ENCODE measurements around the gene PLA2G12B.
"Not testable (repeated sequence)": the region's sequence is repeated elsewhere in the genome, so short reads cannot be mapped to it uniquely, and the experiment has no call there.

The PLA2G12B gene, protein sequence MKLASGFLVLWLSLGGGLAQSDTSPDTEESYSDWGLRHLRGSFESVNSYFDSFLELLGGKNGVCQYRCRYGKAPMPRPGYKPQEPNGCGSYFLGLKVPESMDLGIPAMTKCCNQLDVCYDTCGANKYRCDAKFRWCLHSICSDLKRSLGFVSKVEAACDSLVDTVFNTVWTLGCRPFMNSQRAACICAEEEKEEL

DNA sequence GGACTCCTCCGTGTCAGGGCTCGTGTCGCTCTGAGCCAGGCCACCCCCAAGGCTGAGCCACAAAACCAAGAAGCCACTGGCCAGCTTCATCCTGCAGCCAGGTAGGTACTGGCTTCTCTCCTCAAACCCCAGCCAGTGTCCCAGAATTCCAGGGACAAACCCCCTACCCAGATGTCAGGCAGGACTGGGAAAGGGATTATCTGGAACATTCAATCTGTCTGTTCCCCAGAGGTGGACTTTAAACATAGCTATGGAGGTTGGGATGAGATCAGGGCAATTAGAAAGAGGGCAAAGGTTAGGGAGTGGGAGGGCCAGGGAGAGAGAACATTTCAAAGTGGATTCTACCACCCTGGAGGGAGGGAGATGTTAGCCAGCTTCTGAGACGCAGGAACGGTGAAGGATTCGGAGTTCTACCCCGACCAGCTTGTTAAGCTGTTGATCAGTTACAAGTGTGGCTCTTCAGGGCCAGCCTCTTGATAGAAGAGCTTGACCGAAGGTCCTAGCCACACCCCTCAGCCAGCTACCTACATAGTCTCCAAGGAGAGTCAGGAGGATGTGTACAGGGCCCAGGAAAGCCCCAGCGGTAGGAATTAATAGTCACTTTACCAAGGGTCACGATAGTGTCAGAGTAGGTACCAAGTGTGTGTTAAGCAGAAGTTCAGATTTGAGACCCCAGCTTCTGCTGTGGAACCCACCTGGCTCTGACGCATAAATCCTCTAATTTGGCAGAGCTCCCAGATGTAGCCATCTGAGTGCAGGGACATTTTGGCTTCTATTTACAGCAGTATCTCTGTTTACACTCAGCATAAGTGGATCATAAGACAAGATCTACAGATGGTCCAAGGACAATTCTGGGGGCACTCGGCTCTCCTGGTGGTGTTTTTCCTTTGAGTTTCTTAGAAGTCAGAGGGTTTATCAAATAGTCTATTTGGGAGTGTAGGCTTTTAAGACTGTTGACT is at the start of gene PLA2G12B:
Gene PLA2G12B, minus strand, starts transcription at position 211 of the 959 bp plus-strand sequence. Its CDS starts 121 bp downstream, at position 90.
- FAIRE-seq = no peak

GRCh38 chr10:73003822-73004221 is 49.2 kb upstream of the PLA2G12B start:
- no peak for FAIRE-seq

GRCh38 chr10:73000973-73001372 is 46.4 kb upstream of the PLA2G12B start:
- FAIRE-seq = no peak

DNA sequence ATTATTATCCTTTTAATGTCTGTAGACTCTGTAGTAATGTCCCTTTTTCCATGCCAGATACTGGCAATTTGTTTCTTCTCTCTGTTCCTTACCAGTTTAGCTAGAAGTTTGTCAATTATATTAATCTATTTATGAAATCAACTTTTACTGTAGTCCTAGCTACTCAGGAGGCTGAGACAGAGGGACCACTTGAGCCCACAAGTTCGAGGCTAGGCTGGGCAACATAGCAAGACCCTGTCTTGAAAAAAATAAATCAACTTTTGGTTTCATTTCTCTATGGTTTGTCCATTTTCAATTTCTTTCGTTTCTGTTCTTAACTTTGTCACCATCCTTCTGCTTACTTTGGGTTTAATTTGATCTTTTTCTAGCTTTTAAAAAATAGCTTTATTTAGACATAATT is 42.5 kb upstream of the PLA2G12B start:
- FAIRE-seq = no peak

DNA sequence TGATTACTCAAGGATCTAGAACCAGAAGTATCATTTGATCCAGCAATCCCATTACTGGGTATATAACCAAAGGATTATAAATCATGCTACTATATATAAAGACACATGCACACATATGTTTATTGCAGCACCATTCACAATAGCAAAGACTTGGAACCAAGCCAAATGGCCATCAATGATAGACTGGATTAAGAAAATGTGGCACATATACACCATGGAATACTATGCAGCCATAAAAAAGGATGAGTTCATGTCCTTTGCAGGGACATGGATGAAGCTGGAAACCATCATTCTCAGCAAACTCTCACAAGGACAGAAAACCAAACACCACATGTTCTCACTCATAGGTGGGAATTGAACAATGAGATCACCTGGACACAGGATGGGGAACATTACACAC is 40.9 kb upstream of the PLA2G12B start:
- not testable (repeated sequence) for FAIRE-seq

DNA sequence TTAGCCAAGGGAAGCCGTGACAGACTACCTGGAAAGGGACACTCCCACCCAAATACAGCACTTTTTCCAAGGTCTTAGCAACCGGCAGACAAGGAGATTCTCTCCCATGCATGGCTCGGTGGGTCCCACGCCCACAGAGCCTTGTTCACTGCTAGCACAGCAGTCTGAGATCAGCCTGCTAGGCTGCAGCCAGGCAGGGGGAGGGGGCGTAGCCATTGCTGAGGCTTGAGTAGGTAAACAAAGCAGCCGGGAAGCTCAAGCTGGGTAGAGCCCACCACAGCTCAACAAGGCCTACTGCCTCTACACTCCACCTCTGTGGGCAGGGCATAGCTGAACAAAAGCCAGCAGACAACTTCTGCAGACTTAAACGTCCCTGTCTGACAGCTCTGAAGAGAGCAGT is 35.2 kb upstream of the PLA2G12B start:
- FAIRE-seq = not testable (repeated sequence)

- FAIRE-seq = not testable (repeated sequence)
These were observed 30.0 kb upstream of the PLA2G12B start for GRCh38 chr10:72984618-72985017.

DNA sequence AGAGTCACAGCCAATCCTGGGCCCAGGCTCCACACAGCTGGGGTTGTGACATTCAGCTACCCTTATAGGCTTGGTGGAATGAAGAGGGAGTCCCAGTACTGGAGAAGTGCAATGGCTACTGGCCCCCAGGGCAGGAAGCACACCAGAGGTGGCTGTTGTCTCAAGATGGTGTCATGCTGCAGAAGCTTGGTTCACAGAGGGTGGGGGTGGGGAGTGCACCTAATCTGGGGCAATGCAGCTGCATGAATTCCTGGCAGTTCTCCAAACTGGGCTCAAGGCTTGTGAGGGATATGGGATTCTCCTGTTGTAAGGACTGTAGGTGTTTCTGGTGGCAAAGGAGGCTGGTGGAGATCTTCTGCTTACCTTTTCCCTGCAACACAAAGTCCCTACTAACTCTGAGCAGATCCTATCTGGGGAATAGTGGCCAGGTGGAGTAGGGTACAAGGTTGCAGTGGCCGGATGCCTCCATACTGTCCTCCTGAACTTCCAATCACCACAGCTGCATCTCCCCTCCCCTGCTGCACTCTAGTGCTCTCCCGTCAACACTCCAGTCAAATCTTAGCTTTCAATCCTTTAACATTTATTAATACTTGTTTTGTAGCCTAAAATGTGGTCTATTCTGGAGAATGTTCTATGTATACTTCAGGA is 27.4 kb upstream of the PLA2G12B start:
- no peak for FAIRE-seq

DNA sequence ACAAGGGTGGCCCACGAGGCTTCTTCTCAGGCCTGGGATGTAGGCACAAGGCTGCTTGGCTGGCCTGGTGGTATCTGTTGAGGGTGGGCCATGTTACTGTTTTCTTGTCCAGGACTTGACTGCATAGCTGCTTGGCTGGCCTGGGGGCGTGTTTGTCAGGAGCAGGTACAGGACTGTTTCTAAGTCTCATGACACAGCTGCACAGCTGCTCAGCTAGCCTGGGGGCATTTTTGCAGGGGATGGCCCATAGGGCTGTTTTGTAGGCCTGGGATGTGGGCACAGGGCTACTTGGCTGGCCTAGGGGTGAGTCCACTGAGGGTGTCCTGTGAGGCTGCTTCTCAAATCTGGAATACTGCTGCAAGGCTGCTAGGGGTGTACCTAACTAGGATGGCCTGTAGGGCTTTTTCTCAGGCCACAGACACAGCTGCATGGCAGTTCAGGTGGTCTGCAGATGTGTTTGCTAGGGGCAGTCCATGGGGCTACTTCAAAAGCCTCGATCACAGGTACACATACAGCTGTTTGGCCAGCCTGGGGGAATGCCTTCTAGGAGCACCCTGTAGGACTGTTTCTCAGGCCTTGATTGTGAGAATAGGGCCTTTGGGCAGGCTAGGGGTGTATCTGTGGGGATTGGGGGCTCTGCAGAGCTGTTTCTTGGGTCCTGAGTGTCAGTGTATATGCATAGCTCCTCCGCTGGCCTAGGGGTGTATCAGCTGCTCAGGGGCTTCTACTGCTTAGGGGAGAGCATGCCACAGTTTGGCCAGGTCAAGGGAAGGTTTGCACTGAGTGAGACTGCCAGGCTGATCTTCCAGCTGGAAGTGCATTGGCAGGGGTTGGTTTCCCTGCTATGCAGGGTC is 26.6 kb upstream of the PLA2G12B start:
- FAIRE-seq = no peak

DNA sequence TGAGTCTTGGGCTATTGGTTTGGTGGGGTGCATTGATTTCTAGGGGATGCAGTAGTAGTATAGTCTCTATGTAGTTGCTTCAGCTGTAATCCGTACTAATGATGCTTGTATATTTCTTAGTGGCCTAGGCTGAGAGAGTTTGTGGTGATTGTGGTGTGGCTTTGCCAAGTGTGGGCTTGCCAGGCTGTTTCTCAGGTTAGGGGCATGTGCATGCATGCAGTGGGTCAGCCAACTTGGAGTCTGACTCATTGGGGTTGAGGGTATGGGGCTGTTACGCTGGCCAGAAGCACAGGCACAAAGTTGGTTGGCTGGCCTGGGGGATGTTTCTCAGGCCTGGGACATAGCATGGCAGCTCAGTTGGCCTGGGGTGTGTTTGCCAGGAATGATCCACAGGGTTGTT is 25.7 kb upstream of the PLA2G12B start:
- no peak for FAIRE-seq

DNA sequence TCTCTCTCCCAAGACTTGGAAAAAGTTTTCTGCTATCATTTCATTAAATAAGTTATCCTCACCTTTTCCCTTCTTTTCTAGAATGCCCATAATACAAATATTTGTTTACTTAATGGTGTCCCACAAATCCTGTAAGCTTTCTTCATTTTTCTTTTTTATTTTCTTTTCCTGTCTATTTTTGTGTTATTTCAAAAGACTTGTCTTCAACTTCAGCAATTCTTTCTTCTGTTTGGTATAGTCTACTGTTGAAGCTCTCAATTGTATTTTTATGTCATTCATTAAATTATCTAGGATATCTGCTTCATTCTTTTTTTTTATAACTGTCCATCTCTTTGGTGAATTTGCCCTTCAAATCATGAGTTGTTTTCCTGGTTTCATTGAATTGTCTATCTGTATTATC is 25.1 kb upstream of the PLA2G12B start:
- no peak for FAIRE-seq

GRCh38 chr10:72976886-72977285 is 22.3 kb upstream of the PLA2G12B start:
- FAIRE-seq = no peak

DNA sequence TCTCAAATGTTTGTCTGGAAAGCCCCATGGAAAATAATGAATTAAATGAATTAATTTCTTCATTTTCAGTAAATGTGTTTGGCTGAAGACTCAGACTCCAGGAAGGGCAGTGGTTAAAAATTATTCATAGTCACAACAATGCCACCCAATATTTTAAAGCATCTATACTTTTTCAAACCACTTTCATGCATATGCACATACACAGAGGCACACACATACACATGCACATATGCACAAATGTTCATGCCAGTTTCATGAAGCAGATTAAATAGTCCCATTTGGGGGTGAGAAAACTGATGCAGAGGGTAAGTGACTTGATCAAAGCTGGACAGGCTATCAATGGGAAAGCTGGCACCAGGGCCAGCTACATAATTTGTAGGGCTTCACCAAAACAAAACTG is 1.4 kb upstream of the PLA2G12B start:
- no peak for FAIRE-seq

DNA sequence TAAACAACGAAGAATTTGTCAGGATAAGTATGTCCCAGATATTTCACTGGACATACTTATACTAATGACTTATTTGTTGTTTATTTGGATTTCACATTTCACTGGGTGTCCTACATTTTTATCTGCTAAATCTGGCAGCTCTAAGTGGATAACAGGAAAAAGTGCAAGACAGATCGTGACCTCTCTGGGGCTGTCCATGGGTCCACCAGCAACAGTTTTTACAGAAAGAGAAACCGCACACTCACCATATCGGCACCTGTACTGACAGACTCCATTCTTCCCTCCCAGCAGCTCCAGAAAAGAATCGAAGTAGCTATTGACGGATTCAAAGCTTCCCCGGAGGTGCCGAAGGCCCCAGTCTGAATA is 393 bp downstream of the PLA2G12B start:
- no peak for FAIRE-seq

GRCh38 chr10:72953687-72954086 is 919 bp downstream of the PLA2G12B start:
- no peak for FAIRE-seq

- FAIRE-seq = no peak
These were observed 1.9 kb downstream of the PLA2G12B start for GRCh38 chr10:72952642-72953158.

GRCh38 chr10:72952189-72952588 is 2.4 kb downstream of the PLA2G12B start:
- no peak for FAIRE-seq

DNA sequence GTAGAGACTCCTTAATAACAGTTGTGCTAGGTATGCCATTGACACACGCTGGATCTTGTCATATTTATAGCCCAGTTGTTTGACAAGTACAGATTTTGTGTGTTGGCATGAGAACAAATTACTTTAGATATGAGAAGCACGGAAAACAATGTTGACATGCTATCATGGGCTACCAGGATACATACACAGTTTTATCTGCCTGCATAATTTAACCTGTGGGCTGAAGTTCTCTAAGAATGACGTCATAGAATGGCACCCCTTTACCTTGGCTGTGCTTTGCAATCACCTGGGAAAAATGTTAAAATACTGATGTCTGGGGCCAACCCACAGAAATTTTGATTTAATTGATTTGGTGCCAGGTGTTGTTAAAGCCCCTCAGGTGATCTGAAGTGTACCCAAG is 2.8 kb downstream of the PLA2G12B start:
- FAIRE-seq = no peak

- no peak for FAIRE-seq
These were observed 5.8 kb downstream of the PLA2G12B start for GRCh38 chr10:72948762-72949161.

DNA sequence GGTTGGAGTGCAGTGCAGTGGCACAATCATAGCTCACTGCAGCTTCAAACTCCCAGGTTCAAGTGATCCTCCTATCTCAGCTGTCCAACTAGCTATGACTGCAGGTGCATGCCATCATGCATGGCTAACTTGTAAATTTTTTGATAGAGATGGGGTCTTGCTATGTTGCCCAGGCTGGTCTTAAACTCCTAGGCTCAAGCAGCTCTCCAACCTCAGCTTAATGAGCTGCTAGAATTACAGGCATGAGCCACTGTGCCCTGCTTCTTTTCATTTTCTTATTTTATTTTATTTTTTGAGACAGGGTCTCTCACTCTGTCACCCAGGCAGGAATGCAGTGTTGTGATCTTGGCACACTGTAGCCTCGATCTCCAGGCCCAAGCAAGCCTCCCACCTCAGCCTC is 7.6 kb downstream of the PLA2G12B start:
- no peak for FAIRE-seq

DNA sequence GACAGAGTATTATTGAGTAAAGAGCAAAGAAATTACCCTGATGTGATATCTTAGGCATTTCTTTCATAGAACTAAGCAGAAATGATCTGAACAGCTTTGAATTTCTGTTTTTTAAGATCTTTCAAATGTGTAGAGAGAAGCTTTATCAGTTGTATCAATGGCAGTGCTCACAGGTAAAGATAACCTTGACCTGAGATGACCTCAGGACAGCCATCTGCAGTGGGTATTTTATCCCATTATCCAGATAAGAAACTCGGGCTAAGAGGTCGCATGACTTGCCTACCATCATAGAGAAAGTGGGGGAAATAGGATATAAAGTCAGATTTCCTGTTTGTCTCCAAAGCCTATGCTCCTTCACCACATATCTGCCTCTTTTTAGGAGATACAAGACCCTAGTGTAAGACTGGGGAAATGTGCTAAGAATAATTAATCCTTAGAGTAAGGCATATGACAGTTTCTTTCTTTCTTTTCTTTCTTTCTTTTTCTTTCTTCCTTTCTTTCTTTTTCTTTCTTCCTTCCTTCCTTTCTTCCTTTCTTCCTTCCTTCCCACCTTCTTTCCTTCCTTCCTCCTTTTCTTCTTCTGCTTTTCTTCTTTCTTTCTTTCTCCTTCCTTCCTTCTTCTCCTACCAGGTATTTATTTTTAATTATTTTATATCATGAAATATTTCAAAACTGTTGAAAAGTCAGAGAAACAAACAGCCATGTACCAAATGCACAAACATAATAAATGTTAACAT is 10.9 kb downstream of the PLA2G12B start:
- FAIRE-seq = no peak

- no peak for FAIRE-seq
These were observed 19.2 kb downstream of the PLA2G12B start for GRCh38 chr10:72935361-72935760.
